WI38 (cell line): ENCODE results near the gene OPCML.

ENCODE experiments used
- H3K4me3 ChIP-seq: 2 replicates; pipeline ENCODE4 v1.5.1; 2011; ENCODE audit warnings: low read depth, mild to moderate bottlenecking, control low read depth, low read length
- CTCF ChIP-seq: IDR thresholded peaks from 2 replicates; pipeline ENCODE4 v1.5.1; 2012; ENCODE audit warnings: low read depth, mild to moderate bottlenecking, control low read depth, low read length

OPCML gene

DNA sequence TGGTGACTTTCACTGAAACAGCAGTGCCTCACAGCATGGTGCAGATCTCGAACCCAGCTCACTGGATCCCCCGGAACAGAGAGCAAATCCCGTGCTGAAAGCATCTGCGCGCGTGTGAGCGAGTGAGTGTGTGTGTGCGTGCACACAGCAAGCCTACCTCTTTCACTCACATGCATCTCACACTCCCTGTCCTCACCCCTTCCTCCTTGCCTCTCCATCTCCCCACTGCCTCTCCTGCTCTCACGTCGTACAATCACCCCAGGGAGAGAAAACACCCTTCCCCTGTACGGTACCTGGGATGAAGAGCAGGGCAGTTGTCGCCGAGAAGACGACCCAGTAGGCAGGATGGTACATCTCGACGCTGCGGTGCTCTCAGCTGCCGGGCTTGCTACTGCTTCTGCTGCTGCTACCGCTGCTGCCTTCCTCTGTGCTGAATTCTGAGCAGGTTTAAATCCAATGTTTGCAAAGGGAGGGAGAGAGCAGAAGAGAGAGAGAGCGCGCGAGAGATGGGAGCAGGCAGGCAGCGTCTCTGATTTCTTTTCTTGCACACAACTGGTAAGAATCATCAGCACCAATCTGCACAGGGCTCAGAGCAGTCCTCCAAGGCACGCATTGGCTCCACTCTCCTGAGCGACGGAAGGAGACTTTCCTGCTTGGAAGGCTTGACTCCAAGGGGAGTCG lies at the start of gene OPCML:
Gene OPCML (minus strand): TSS at position 531 of the 681 bp plus-strand sequence.
- TF ChIP-seq CTCF = no peak
- H3K4me3 ChIP-seq = no peak within 1 kb of the TSS

DNA sequence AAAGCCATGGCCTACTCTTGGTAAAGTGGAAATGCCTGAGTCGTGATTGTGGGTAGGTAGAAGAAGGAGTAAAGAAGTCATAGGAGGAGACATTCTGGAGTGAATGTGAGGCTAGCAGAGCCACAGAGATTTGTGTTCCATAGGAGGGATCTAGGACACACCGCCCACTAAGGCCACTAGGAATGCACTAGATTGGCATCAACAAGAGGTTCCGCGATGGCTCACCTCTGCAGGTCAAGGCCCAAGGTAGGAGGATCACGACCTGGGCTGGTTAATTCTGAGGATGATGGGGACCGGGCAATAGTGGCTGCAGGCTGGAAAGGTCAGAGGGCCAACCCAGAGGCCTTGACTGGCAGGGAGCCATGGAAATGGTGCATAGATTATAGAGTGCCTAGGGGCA lies 48.8 kb upstream of the OPCML start:
- no peak overlapping the region for H3K4me3 ChIP-seq
- no peak for TF ChIP-seq CTCF

DNA sequence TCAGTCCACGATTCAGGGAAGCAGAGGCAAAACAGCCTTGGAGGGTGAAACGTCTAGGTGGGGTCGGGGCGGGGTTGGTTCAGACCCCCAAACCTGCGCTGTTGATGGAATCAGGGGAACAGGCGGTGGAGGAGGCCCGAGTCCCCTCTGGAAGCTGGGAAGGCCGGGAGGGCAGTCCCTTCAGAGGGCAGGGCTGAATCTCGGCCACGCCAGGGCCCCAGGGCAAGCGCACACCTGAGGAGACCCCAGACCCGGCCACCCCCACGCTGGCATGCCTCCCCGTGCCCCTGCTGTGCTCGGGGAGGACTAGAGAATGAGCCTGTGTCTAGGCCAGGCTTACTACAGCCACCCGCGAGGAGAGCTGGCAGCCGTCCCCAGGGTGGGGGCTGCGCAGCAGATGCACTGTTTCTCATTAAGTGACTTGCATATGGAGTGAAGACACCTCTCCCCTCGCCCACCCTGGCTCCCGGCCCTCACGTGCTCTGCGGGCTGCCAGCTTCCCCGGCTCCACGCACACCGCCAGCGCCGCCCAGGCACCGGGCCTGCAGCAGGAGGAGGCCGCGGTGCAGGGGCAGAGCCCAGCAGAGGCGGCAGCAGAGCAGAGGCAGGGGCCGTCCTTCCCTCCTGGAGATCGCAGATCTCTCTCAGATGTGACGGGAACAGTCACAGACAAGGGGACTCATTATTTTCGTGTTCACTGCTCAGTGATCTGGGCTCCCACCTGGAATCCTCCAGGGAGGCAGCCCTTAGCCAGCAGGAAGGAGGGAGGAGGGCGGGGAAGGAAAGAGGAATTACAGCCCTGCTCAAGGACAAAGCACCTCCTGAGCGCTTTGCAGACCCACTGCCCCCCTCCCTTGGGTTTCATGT lies 47.1 kb upstream of the OPCML start:
- H3K4me3 ChIP-seq = no peak overlapping the region
- no peak for TF ChIP-seq CTCF

DNA sequence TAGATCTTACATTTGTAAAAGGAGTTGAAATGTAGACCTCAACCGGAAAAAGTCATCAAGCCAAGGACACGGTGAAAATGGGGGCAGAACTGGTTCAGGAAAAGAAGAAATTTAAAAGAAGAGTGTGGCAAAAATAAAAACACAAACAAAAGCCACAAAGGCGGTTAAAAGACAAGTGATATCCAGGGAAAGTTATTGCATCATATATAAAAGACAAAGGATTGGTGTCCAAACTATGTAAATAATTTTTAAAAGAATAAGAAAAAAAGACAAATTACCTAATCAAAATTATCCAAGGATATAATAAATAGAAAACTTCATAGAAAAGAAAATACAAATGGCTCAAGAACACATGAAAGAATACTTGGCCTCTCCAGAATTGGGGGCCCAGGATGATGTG lies 45.1 kb upstream of the OPCML start:
- H3K4me3 ChIP-seq = no peak overlapping the region
- TF ChIP-seq CTCF = no peak

GRCh38 chr11:133576351-133576750 lies 44.0 kb upstream of the OPCML start:
- no peak overlapping the region for H3K4me3 ChIP-seq
- no peak for TF ChIP-seq CTCF

DNA sequence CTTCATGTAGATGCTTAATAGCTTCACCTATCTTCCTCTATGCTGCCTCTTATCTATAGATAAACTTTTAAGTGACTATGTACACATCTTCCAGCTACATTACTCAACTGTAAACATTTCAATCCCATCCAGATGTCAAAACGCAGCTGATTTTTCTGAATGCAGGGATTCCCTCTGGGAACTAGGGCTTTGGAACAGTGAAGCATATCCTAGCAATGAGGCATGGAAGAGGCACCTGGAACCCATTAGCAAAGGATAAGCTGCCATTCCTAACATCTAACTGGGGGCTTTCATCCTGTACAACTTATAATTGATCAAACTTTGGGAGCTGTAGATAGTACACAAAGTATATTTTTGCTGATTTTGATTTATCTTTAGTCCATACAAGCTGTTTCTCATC lies 40.8 kb upstream of the OPCML start:
- H3K4me3 ChIP-seq = no peak overlapping the region
- TF ChIP-seq CTCF = no peak

DNA sequence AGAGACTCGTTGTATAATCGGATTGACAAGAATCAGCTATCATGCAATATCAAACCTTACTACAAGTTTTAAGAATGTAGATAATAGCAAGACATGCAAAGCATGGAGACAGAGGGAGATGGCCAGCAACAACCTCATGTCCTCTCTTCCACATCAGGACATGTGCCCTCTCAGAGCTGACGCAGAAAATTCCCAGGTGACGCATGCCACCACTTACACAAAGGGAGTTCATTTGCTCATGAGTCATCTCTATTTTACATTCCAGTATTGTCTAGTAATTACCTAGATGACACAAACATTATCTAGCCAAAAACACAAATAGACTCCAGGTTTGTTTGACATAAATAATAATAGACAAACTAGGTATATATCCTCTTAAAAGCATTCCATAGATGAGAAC lies 38.1 kb upstream of the OPCML start:
- no peak overlapping the region for H3K4me3 ChIP-seq
- TF ChIP-seq CTCF = no peak
